CD4-positive, alpha-beta T cell treated with Interleukin-10 for 1 hour (primary cell): Measurements from ENCODE around the gene MECP2.

ENCODE experiments used
- DNase-seq: peaks from one replicate; pipeline ENCODE4 v3.0.0-alpha.2; 2020

Gene MECP2

DNA sequence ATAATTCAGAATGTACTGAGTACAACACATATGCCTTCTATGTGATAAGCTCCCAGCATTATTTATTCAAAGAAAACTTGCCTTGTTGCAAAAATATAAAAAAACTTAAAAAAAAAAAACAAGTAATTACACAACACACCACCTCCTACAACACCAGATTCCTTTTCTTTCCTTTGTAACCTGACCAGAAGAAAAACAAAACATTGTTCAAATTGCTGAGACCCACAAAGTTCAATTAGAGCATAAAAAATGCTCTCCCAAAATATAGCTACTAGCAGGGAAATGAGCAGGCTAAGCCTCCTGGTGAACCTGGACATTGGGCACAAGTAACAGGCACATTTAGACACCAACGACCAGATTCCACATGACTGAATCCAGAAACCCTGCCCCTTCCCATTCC lies 38.3 kb downstream of the MECP2 start:
- DNase-seq, result no peak

DNA sequence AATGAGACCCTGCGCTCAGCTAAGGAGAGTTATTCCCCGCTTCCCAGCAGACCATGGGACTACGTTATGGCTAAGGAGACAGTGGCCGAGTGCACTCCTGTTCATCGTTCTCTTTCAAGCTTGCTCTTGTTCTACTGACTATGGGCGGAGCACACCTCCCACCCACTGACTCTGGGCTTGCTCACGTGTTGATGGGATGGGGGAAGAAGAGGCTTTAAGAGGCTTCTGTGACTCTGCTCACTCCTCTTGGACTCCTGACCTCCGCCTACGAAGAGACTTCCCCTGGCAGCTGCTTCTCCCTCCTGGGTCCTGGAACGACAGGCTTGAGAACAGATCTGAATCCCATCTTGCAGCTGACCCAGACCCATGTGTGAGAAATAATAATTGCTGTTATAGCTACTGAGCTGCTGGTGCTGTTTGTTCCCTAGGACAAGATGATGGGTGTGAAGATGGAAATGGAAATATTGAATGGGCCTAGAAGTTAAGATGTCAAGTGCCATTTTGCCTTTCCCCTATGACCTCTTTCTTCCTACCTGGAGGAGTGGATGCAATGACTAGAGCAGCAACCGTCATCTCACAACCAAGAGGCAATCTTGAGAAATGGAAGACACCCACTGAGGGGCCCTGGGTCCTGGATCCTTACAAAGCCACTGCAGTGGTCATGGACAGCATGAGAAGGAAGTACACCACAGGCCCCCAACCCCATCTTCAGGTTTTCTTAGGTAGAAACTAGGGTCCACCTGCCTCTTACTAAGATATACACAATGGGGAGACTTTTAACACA lies 39.1 kb downstream of the MECP2 start:
- no peak for DNase-seq

DNA sequence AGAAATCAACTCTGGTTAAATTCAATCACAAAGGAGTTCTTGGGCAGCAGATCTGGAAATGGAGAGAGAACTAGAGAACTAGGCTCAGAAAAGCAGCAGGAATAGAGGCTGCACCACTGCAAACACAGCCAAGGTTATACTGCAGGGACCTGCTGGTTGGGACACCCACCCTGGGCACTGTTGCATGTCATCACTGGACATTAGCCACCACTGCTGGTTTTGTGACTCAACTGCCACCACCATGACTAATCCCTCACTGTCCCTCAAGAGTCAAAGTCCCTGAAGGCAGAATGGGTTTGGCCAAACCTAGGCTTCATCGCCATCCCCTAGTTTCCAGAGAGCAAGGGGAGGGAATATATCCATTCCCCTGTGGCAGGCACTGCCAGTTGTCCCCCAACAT lies 39.7 kb downstream of the MECP2 start:
- no peak for DNase-seq

DNA sequence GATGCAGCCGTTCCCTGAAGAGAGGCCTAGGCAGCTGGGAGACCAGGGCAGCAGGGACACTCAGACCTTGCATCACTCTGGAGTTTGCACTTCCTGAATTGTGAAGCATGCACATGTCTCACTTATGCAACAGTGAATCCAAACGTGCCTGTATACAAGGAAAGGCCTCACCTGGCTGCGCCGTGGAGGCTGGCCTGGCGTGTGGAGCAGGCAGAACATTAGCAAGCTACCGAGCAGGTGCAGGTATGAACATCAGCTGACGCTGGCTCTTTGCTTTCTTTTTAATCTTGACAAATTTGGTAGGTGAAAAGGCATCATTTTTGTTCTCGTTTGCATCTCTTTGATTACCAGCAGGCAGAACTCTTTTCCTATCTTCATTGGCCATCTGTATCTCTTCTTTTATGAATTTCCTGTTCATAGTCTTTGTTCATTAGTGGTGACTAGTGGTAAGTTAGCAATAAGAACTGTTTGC lies 40.7 kb downstream of the MECP2 start:
- peak; percentile 14 for DNase-seq

DNA sequence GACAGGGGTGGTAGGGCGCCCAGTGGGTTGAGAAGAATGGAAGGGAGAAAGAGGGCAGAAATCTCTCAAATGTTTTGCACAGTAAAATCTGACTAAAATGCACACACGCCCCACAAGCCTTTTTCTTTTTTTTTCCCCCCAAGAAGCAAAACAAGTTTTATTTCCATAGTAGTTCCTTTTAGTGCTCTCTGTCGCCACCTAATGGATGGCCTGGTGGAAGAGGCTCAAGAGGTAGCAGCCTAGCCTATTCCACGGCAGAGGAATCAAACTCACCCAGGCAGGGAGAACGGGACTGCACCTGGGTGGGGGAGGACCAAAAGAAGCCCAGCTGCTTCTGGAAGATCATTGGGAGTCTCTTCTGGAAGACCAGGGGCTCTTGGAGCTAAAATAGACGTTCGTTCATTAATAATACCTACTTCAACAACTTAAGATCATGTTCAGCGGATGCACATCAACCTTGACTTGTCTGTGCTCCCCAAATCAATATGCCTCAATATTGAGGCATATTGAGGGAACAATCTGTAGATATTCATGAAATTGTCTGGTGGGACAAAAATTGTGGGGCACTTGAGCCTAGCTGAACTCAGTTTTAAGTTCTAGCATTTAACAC lies 46.2 kb downstream of the MECP2 start:
- DNase-seq, result peak; percentile 76

DNA sequence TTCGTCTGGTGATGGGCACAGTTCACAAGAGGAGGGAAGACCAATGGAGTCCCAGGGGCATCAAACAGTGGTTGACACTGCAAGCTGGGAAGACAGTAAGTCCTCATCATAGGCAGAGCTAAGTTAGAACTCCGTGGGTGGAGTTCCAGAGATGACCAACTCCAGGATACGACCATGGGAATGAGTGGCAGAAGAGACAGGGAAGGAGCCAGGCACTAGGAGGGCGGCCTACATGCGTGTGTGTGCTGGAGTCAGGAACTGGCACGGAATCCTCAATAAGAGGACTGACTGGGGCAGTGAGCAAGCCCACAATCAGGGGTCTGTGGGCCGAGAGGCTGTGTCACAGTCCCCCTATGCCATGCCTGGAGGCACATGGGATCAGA lies 47.4 kb downstream of the MECP2 start:
- DNase-seq, result no peak

DNA sequence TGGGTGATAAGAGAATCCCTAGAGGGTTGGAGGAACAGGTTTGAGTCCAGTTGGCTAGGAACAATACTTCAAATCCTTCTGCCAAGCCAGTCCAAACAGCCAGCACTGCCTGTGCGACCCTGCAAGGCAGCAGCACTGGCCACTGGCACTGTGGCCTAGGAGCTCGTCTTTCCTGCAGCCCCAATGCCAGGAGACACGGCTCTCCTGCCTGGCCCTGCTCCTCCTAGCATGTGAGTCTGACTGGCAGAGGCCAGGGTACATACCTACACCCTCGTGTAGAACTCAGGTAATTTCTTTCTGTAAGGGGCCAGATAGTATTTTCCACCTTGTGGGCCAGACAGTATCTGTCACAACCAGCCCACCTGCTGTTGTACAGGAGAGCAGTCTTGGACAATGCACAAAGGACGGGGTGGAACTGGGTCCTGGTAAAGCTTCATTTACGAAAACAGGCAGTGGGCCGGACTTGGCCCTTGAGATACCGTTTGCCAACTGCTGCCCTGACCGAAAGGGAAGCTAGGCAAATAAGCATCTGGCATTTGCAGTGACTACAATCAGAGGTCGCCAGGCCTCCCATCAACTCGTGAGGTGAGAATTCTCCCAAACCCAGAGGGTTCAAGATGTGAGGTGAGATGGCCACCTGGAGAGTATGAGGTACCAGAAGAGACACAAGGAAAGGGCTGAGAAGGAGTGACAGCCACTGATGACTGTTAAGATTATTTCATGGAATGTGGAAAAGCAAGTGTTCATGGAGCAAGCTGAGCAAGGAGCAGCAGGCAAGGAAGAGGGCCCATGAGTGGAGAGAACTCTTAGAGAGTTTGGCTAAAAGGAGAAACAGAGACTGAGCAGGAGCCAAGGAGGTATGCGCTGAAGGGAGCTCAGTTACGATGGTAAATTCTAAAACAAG lies 48.1 kb downstream of the MECP2 start:
- no peak for DNase-seq

DNA sequence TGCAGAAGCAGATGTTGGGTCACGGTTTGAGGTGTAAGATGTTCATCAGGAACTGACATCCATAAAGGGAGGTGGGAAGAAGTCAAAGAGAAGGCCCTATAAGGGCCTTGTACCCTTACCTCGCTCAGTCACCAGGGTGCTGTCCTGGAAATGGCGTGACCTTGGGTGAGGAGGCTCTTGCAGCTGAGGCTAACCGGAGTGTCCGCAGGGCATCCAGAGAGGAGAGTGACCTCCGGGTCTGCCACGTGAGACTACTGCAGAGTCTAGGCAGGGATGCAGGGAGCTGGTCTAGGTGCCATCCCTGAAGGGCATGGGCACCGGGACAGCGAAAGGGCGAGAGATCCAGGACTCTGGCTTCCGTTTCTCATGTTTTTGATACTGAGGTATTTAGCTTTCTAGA lies 49.1 kb downstream of the MECP2 start:
- DNase-seq, result no peak

DNA sequence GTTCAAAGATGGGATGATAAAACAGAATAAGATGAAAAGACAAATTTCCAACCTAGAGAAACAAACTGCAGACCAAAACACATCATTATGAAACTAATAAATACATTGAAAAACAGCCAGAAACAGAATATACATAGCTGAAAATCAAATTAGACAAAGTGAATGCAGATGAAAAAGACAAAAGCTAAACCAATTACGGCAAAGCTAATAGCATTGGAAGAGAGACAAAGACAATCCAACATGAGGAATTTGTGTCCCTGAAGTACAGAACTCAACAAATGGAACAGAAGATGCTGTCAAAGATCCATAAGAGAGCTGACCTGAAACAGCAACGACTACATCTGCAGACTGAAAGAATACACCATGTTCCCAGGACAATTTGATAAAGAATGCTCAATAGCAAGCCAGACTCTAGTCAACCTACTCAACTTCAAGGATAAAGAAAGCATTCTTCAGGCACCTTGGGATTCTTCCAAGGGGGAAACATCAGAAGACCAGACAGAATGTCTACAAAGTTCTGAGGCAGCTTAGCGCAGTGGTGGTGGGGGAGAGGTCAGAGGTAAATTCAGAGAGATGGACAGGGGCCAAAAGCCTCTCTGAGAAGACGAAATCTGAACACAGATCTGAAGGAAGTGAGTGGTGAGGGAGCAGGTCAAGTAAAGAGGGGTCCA lies 50.4 kb downstream of the MECP2 start:
- no peak for DNase-seq

DNA sequence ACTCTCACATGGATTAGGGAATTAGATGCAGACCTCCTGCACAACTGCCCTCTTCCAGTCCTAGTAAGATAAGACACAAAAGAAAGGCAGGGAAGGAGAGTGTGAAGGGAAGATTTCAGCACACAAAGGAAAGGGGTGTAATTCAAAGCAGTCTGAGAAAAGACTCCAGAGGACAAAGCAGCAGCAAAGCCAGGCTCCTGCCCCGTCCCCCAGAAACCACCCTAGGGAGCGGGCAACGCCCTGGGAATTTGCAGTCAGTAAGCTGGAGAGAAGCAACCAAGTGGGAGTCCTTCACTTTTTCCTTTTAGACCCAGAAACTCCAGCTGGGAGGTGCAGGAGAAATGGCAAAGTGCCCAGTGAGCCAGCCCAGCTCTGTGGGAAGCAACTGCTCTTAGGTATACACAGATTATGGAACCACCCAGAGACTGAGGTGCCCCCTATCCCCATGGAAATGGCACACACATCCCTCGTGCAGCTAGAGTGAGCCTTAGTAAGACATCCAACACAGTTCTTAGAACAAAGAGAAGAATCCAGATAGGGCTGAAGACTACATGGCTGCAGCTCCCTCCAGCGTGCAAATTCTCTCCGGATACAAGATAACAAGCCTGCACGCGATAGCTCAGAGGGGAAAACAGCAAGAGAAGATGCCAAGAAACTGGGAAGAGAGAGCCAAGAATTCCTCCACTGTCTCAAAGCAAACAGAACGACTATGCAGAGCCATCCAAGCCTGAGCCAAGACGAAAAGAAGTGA lies 51.3 kb downstream of the MECP2 start:
- DNase-seq, result no peak

DNA sequence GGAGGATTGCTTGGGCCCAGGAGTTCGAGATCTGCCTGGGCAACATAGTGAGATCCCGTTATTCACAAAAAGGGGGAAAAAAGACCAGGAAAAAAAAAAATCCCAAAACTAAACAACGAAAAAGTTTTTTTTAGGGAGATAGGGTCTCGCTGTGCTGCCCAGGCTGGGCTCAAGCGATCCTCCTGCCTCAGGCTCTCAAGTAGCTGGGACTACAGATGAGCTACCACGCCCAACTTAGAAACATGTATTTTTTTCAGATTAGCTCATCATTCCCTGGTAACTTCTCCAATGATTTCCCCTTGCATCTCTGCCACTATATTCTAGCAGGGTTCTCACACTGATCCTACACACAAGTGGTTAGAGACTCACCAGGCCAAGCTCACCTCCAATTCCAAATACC lies 53.4 kb downstream of the MECP2 start:
- no peak for DNase-seq

DNA sequence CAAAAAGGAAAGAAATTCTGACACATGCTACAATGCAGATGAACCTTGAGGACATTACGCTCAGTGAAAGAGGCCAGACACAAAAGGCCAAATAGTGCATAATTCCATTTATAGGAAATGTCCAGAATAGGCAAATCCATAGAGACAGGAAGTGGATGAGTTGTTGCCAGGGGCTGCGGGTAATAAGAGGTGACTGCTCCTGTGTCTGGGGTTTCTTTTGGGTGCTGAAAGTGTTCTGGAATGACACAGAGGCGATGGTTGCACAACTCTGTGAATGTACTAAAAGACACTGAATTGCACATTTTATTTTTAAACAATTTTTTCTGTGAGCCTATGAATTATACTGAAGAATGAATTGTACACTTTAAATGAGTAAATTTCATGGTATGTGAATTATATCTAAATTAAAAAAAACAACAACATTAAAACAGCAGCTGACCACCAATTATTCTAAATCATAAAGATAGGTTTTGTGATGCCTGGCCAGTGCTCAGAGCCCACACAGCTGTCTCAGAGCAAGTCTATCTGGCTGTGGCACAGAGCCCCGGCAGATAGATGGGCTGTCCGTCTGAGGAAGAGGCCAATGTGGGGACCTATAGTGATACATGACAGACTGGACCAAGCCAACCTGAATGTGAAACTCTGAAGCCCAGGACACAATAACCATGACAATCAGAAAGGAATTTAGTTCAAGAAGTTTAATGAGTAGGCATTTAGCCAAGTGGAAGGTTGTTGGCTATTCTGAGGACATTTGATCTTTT lies 54.3 kb downstream of the MECP2 start:
- no peak for DNase-seq

DNA sequence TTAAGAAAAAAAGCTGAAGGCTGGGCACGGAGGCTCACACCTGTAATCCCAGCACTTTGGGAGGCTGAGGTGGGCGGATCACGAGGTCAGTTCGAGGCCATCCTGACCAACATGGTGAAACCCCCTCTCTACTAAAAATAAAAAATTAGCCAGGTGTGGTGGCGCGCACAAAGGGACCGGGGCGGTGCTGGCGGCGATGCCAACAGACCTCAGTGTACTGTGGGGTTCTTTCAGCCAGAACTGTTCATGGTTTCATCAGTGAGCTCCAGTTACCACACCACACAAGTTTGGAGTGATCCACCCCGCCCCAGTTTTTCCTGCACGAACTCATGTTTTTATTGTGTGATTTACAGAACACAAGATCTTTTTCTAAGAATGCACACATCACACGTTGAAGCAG lies 56.7 kb downstream of the MECP2 start:
- no peak for DNase-seq

DNA sequence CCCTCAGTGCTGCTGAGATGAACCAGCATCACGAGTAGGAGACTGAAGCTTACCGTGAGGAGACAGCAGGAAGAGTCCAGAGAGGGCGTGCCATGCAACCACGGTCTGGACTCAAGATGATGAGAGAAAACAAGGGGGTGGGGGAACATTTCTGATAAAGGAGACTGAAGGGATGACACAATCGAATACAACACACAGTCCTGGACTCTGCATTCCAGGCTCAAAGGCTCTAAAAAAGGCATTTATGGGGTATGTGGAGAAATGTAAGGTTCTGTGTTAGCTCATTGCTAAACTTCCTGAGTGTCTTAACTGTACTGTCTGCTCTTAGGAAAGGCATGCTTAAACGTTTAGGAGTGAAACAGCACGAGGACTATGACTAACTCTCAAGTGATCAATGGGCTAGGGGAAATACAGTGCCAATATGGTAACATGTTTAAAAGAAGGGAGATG lies 57.2 kb downstream of the MECP2 start:
- DNase-seq, result no peak

DNA sequence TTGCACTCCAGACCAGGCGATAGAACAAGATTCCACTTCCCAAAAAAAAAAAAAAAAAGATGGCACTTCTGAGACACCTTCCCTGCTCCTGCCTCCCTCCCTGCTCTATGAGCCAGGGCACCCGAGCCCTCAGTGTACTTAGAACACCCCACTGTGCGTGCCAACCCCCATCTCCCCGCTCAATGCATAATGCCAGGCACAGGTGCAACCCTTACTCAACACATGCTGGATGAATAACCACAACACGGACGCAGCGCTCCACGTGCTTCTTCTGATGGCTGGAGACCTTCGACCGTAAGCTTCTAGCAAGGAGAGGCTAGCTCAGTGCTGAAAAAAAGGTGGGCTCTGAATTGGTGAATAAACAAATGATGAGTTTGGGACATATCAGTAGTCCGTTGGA lies 57.9 kb downstream of the MECP2 start:
- DNase-seq, result no peak

DNA sequence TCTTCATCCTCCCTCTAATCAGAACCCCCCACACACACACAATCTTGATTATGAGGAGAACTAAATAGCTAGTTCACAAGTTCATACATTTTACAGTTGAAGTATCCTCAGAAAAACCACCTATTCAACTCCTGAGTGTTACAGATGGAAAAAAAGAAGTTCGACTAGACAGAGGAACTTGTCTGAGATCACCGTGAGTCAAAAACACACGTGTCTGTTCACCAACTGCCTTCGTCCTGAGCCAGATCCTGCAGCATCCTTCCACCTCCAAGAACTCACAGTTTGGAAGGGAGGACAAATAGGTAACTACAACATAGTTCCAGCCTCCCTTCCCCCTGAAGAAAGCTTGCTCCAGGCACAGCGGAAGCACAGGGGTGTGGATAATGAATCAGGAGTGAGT lies 58.9 kb downstream of the MECP2 start:
- no peak for DNase-seq

DNA sequence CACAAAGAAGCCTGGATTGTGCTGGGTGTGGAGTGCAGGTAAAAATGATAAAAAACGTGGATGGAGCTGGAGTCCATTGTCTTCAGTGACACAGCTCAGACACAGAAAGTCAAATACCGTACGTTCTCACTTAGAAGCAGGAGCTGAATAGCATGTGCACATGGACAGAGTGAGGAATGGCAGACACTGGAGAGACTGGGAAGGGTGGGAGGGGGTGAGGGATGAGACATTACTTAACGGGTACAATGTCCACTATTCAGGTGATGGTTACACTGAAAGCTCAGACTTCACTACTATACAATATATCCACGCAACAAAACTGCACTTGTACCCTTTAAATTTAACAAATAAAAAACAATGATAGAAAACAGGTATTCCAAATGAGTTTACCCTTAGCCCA lies 59.8 kb downstream of the MECP2 start:
- DNase-seq, result no peak

DNA sequence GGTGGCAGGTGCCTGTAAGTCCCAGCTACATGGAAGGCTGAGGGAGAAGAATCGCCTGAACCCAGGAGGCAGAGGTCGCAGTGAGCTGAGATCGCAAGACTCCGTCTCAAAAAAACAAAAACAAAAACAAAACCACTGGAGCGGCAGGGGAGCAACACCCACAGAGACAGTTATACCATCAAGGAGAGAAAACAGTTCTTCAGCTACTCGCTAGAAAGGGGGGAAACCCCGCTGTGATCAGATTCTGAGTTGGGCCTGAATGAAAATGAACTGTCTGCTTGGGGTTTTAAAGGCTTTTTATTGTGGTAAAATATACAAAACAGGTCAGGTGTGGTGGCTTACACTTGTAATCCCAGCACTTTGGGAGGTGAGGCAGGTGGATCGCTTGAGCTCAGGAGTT lies 61.0 kb downstream of the MECP2 start:
- peak; percentile 37 for DNase-seq

DNA sequence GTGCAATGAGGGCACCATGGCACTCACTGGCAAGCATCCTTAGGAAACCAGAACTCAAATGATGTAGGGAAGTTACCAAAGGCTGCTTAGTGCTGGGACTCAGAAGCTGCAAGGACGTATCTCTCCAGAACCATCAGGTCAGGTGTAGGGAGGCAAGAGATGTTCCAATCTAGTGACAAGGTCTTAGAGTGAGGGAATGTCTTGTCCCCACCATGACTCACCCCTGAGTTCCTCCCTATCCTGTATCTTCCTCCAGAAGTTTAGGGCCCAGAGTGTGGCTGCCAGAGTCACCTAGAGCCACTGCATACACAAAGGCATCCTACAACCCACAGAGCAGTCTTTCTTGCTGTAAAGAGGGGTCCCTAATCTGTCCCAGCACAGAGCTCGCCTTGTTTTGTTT lies 63.7 kb downstream of the MECP2 start:
- no peak for DNase-seq

DNA sequence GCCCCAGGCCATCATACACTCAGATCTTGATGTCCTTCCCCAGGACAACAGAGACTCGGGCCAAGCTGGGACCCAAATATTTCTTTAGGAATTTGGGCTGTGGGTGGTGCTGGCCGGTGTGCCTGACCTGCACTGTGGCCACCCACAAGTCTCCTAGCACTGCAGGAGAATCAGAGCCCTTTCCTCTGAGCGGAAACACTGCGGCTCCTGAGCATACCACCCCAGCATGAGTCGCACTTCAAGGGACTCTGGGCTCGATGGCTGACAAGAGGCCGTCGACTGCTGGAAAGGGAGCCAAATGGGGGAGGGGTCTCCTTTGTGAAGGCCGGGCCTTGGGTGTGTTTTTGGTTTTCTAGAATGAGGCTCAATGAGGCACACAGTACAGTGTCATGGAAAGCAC lies 64.9 kb downstream of the MECP2 start:
- no peak for DNase-seq

DNA sequence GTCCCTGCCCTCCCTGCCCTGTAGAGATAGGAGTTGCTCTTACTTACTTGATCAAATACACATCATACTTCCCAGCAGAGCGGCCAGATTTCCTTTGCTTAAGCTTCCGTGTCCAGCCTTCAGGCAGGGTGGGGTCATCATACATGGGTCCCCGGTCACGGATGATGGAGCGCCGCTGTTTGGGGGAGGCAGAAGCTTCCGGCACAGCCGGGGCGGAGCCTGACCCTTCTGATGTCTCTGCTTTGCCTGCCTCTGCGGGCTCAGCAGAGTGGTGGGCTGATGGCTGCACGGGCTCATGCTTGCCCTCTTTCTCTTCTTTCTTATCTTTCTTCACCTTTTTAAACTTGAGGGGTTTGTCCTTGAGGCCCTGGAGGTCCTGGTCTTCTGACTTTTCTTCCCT lies 65.4 kb downstream of the MECP2 start:
- DNase-seq, result no peak
